Panc1 (cell line): ENCODE results near the gene CTNND2. TPM values are rescaled to one million over a fixed set of nuclear protein-coding genes. Genes with fewer than 3 reads are reported as not detected.

Source experiments
- ATAC-seq: fragments of 200-7000 bp; cut with Tn5 transposase; 2 replicates; pipeline ENCODE4 v1.9.1; 2020; ENCODE audit warnings: mild to moderate bottlenecking, moderate library complexity
- BruUV-seq: library from RNA; stranded (reverse); fragments of 400-500 nt; replicated peaks from 2 replicates; lab custom pipeline; 2021; lab: Mats Ljungman, UMichigan
- CTCF ChIA-PET: fragments of 300-600 bp; sonication (Branson Sonifier 250); formaldehyde crosslinking; loops from one replicate; lab custom pipeline; 2022; ENCODE audit warnings: antibody characterized with exemption; lab: Charles Lee
- POLR2A ChIA-PET: fragments of 300-600 bp; sonication (Branson Sonifier 250); formaldehyde crosslinking; loops from one replicate; lab custom pipeline; 2022; ENCODE audit warnings: antibody characterized with exemption; lab: Charles Lee
- DNase-seq: peaks from one replicate; pipeline ENCODE4 v3.0.0-alpha.2; 2010; ENCODE audit warnings: low read depth, low spot score
- H3K27ac ChIP-seq: 2 replicates; pipeline ENCODE4 v1.5.1; 2011; ENCODE audit warnings: mild to moderate bottlenecking, low read length, inconsistent platforms
- H3K27me3 ChIP-seq: fragments of 200-500 bp; sonication (Bioruptor generic); 2 replicates; pipeline ENCODE4 v1.6.0; 2014; ENCODE audit warnings: low read length, inconsistent platforms; ENCODE audit not compliant: control insufficient read depth, insufficient read depth
- H3K36me3 ChIP-seq: fragments of 200-500 bp; sonication (Bioruptor generic); 2 replicates; pipeline ENCODE4 v1.5.1; 2014; ENCODE audit warnings: inconsistent platforms, mild to moderate bottlenecking, low read length, moderate library complexity; ENCODE audit not compliant: control insufficient read depth, insufficient read depth
- H3K4me1 ChIP-seq: 2 replicates; pipeline ENCODE4 v1.5.1; 2011; ENCODE audit warnings: inconsistent platforms, mild to moderate bottlenecking, low read length, moderate library complexity; ENCODE audit not compliant: control insufficient read depth, insufficient read depth
- H3K4me3 ChIP-seq, 2 experiments: 2 replicates each; pipeline ENCODE4 v1.5.1; 2011 to 2012; ENCODE audit warnings: low read depth in 2 of 2, low read length in 2 of 2, mild to moderate bottlenecking in 2 of 2, inconsistent platforms in 1 of 2, moderate library complexity in 1 of 2
- H3K9me3 ChIP-seq: fragments of 200-500 bp; sonication (Bioruptor generic); 2 replicates; pipeline ENCODE4 v1.5.1; 2014; ENCODE audit warnings: low read depth, mild to moderate bottlenecking, inconsistent platforms, low read length, moderate library complexity; ENCODE audit not compliant: control insufficient read depth, insufficient read depth
- CTCF ChIP-seq: fragments of 450-650 bp; IDR thresholded peaks from 2 replicates; pipeline ENCODE4 v1.5.1; 2017; ENCODE audit warnings: mild to moderate bottlenecking
- POLR2AphosphoS5 ChIP-seq: IDR thresholded peaks from 2 replicates; pipeline ENCODE4 v1.6.1; 2012; ENCODE audit warnings: mild to moderate bottlenecking, low read depth, low read length, moderate library complexity
- REST ChIP-seq, 2 experiments: IDR thresholded peaks; 2 replicates each; pipeline ENCODE4 v1.6.1; 2011 to 2012; ENCODE audit warnings: low read depth in 2 of 2, control low read depth in 1 of 2, low read length in 1 of 2, mild to moderate bottlenecking in 1 of 2, moderate library complexity in 1 of 2; ENCODE audit not compliant: insufficient read depth in 1 of 2
- SIN3A ChIP-seq: IDR thresholded peaks from 2 replicates; pipeline ENCODE4 v1.6.1; 2012; ENCODE audit warnings: low read depth, mild to moderate bottlenecking, low read length, moderate library complexity, borderline replicate concordance; ENCODE audit not compliant: insufficient read depth
- TCF7L2 ChIP-seq: IDR thresholded peaks from 2 replicates; pipeline ENCODE4 v1.6.1; 2011; ENCODE audit warnings: mild to moderate bottlenecking, low read depth, low read length, inconsistent platforms
- in situ Hi-C: cut with HindIII; loops from 2 replicates; pipeline ENCODE4 v1.10.0; 2016; ENCODE audit warnings: low sequenced_read_pairs, low pct_unique_long_range_greater_than_20kb
- intact Hi-C: fragments of 100-400 bp; cut with micrococcal nuclease; formaldehyde crosslinking; loops from one replicate; pipeline ENCODE4 v1.10.0; 2022; ENCODE audit not compliant: unreplicated experiment
- total RNA-seq: library from RNA; stranded (reverse); gene quantifications from one replicate; pipeline ENCODE4 v1.2.1, GENCODE V29; 2021; ENCODE audit not compliant: unreplicated experiment

The CTNND2 gene
- total RNA-seq, 1 experiment from 2014 or later: 1.0 TPM

GRCh38 chr5:11928909-11929308 lies 24.7 kb upstream of the CTNND2 start:
- CTCF ChIA-PET: no interaction called here
- no peak overlapping the region for H3K27ac ChIP-seq
- H3K4me3 ChIP-seq: no peak overlapping the region
- POLR2A ChIA-PET: no interaction called here
- TF ChIP-seq REST (IDR thresholded peaks at IDR 0.05; ENCODE audit: insufficient read depth in 1 of 2, low read depth in 2 of 2, low read length in 1 of 2) (no peak), POLR2AphosphoS5 (no peak), TCF7L2 (no peak), SIN3A (no peak), CTCF (no peak)
- no peaks in the 10 kb centered on the region for H3K27me3 ChIP-seq
- DNase-seq (no peak), ATAC-seq (no peak)
- H3K4me1 ChIP-seq: no peaks in the 10 kb centered on the region
- no TSS peak for BruUV-seq
- H3K9me3 ChIP-seq: no peaks in the 10 kb centered on the region
- H3K36me3 ChIP-seq: no peaks in the 10 kb centered on the region
- in situ Hi-C loops: no loop called here
- intact Hi-C loops: no loop called here

- ChIA-PET POLR2A (no interaction called here), CTCF (no interaction called here)
- no peaks in the 10 kb centered on the region for H3K9me3 ChIP-seq
- BruUV-seq: no TSS peak
- intact Hi-C loops: no loop called here
- H3K27ac ChIP-seq: no peak overlapping the region
- in situ Hi-C loops: no loop called here
- ATAC-seq: no peak
- DNase-seq: no peak
- H3K36me3 ChIP-seq: no peaks in the 10 kb centered on the region
- H3K4me3 ChIP-seq: no peak overlapping the region
- no peak for TF ChIP-seq POLR2AphosphoS5
- TF ChIP-seq SIN3A: no peak
- TF ChIP-seq TCF7L2: no peak
- TF ChIP-seq CTCF: no peak
- no peak for TF ChIP-seq REST (IDR thresholded peaks at IDR 0.05; ENCODE audit: insufficient read depth in 1 of 2, low read depth in 2 of 2, low read length in 1 of 2)
- H3K4me1 ChIP-seq: no peaks in the 10 kb centered on the region
- no peaks in the 10 kb centered on the region for H3K27me3 ChIP-seq
These were observed 21.5 kb upstream of the CTNND2 start for GRCh38 chr5:11925701-11926100.
